Common myeloid progenitor, CD34-positive (primary cell): ENCODE measurements around the gene TMEM271.
"Not testable (repeated sequence)": the region's sequence is repeated elsewhere in the genome, so short reads cannot be mapped to it uniquely, and the experiment has no call there.

ENCODE experiments used
- CTCF ChIA-PET: fragments of 350-600 bp; sonication (Branson Sonifier 250); formaldehyde crosslinking; loops from one replicate; lab custom pipeline; 2021; ENCODE audit warnings: antibody characterized with exemption; lab: Charles Lee
- POLR2A ChIA-PET: fragments of 350-600 bp; sonication (Branson Sonifier 250); formaldehyde crosslinking; loops from one replicate; lab custom pipeline; 2021; ENCODE audit warnings: antibody characterized with exemption; lab: Charles Lee
- DNase-seq, 3 donors: peaks; one replicate each; pipeline versions ENCODE4 v3.0.0 to v3.0.0-alpha.2; 2013
- H3K27ac ChIP-seq, 2 experiments: 1 replicate in 1 of 2; 2 replicates in 1 of 2; pipeline ENCODE4 v1.7.0; 2013; ENCODE audit warnings: inconsistent platforms in 2 of 2, low read length in 2 of 2, mild to moderate bottlenecking in 2 of 2, low read depth in 1 of 2, moderate library complexity in 1 of 2; ENCODE audit not compliant: severe bottlenecking in 2 of 2, insufficient read depth in 1 of 2, poor library complexity in 1 of 2
- H3K27me3 ChIP-seq, 5 experiments: replicated peaks in 2 of 5; 1 replicate in 3 of 5; 2 replicates in 2 of 5; pipeline versions ENCODE4 v1.6.1 to v1.7.0; 2013; ENCODE audit warnings: low read length in 4 of 5, mild to moderate bottlenecking in 2 of 5, moderate library complexity in 2 of 5, inconsistent platforms in 1 of 5; ENCODE audit not compliant: insufficient read depth in 5 of 5, control insufficient read depth in 4 of 5
- H3K36me3 ChIP-seq, 4 experiments: 1 replicate in 2 of 4; 2 replicates in 2 of 4; pipeline versions ENCODE4 v1.6.1 to v1.7.0; 2013; ENCODE audit warnings: low read length in 3 of 4, control low read depth in 1 of 4, mild to moderate bottlenecking in 1 of 4; ENCODE audit not compliant: control insufficient read depth in 4 of 4, insufficient read depth in 4 of 4
- H3K4me1 ChIP-seq, 4 experiments: 1 replicate in 3 of 4; 2 replicates in 1 of 4; pipeline versions ENCODE4 v1.6.1 to v1.7.1; 2013; ENCODE audit warnings: low read length in 3 of 4, mild to moderate bottlenecking in 3 of 4, control low read depth in 1 of 4, inconsistent platforms in 1 of 4, moderate library complexity in 1 of 4; ENCODE audit not compliant: control insufficient read depth in 4 of 4, insufficient read depth in 4 of 4; ENCODE audit errors: control extremely low read depth in 1 of 4
- H3K4me3 ChIP-seq, 7 experiments: 1 replicate in 4 of 7; 2 replicates in 3 of 7; pipeline versions ENCODE4 v1.5.1 to v1.7.0; 2013; ENCODE audit warnings: mild to moderate bottlenecking in 7 of 7, low read length in 6 of 7, moderate library complexity in 6 of 7, inconsistent platforms in 2 of 7, low read depth in 2 of 7, control low read depth in 1 of 7; ENCODE audit not compliant: insufficient read depth in 4 of 7, control insufficient read depth in 1 of 7; ENCODE audit errors: extremely low read depth in 1 of 7
- H3K9me3 ChIP-seq, 5 experiments: 1 replicate in 4 of 5; 2 replicates in 1 of 5; pipeline versions ENCODE4 v1.6.1 to v1.7.1; 2013; ENCODE audit warnings: low read length in 4 of 5, mild to moderate bottlenecking in 2 of 5, inconsistent platforms in 1 of 5, low read depth in 1 of 5, moderate library complexity in 1 of 5; ENCODE audit not compliant: control insufficient read depth in 4 of 5, insufficient read depth in 2 of 5; ENCODE audit errors: control extremely low read depth in 1 of 5
- WGBS: methylation state at CpG from one replicate; pipeline ENCODE4 v1.1.5; 2013; ENCODE audit not compliant: insufficient coverage; 5-methylcytosine and 5-hydroxymethylcytosine counted together

The TMEM271 gene

GRCh38 chr4:600166-600565, 24.1 kb upstream of the TMEM271 start:
- no peak overlapping the region for H3K4me3 ChIP-seq
- ChIA-PET POLR2A (no interaction called here), CTCF (interaction anchor here (1.8 kb wide), 1 partner anchor 16 kb away, joined by 5 read pairs; no protein-coding TSS in a partner anchor)
- H3K9me3 ChIP-seq, result no peaks in the 10 kb centered on the region
- DNase-seq, result no peak
- WGBS, result 92% methylated on average over 5 of the region's 6 CpGs
- H3K27me3 ChIP-seq, result peaks cover 0 to 29% (median 14%) of the 10 kb centered on the region in 5 experiments
- no peaks in the 10 kb centered on the region for H3K36me3 ChIP-seq
- H3K4me1 ChIP-seq, result peaks cover 9 to 17% (median 11%) of the 10 kb centered on the region in 4 experiments
- H3K27ac ChIP-seq, result no peak overlapping the region

GRCh38 chr4:598925-599324, 22.8 kb upstream of the TMEM271 start:
- no peak overlapping the region for H3K4me3 ChIP-seq
- peaks cover 0 to 33% (median 14%) of the 10 kb centered on the region in 5 experiments for H3K27me3 ChIP-seq
- peaks cover 2 to 9% (median 4%) of the 10 kb centered on the region in 4 experiments for H3K4me1 ChIP-seq
- DNase-seq, result no peak
- no peak overlapping the region for H3K27ac ChIP-seq
- WGBS, result 100% methylated on average over 2 of the region's 3 CpGs
- CTCF ChIA-PET, result no interaction called here
- no peaks in the 10 kb centered on the region for H3K36me3 ChIP-seq
- POLR2A ChIA-PET, result no interaction called here
- no peaks in the 10 kb centered on the region for H3K9me3 ChIP-seq

GRCh38 chr4:592825-593520, 16.9 kb upstream of the TMEM271 start:
- peaks cover 0 to 7% (median 0%) of the 10 kb centered on the region in 5 experiments for H3K9me3 ChIP-seq
- no peak overlapping the region for H3K4me3 ChIP-seq
- CTCF ChIA-PET, result interaction anchor here (1.8 kb wide), 1 partner anchor 10 kb away, joined by 4 read pairs; no protein-coding TSS in a partner anchor
- H3K27me3 ChIP-seq, result peaks cover 0 to 34% (median 14%) of the 10 kb centered on the region in 5 experiments
- no peak for DNase-seq
- no peaks in the 10 kb centered on the region for H3K4me1 ChIP-seq
- WGBS, result 100% methylated on average over 2 of the region's 5 CpGs
- POLR2A ChIA-PET, result no interaction called here
- H3K36me3 ChIP-seq, result no peaks in the 10 kb centered on the region
- no peak overlapping the region for H3K27ac ChIP-seq

- POLR2A ChIA-PET, H3K36me3 ChIP-seq, DNase-seq, H3K9me3 ChIP-seq, CTCF ChIA-PET, H3K4me3 ChIP-seq, H3K4me1 ChIP-seq, H3K27ac ChIP-seq: not testable (repeated sequence)
- 100% methylated on average over 1 of the region's 13 CpGs for WGBS
- H3K27me3 ChIP-seq, result peaks cover 0 to 40% (median 11%) of the 10 kb centered on the region in 5 experiments
These were observed 16.1 kb upstream of the TMEM271 start for GRCh38 chr4:592178-592577.

- Histone ChIP-seq H3K9me3 (peaks cover 0 to 9% (median 0%) of the 10 kb centered on the region in 5 experiments), H3K36me3 (no peaks in the 10 kb centered on the region), H3K27ac (no peak overlapping the region), H3K27me3 (peaks cover 0 to 43% (median 11%) of the 10 kb centered on the region in 5 experiments), H3K4me3 (no peak overlapping the region), H3K4me1 (no peaks in the 10 kb centered on the region)
- CTCF ChIA-PET, result no interaction called here
- DNase-seq, result no peak
- 88% methylated on average over 10 of the region's 12 CpGs for WGBS
- POLR2A ChIA-PET, result no interaction called here
These were observed 14.3 kb upstream of the TMEM271 start for GRCh38 chr4:590313-590841.

- POLR2A ChIA-PET, result interaction anchor here (0.8 kb wide), 1 partner anchor 12 kb away, joined by 4 read pairs; no protein-coding TSS in a partner anchor
- Histone ChIP-seq H3K4me3 (no peak overlapping the region), H3K27me3 (peaks cover 0 to 43% (median 11%) of the 10 kb centered on the region in 5 experiments), H3K9me3 (peaks cover 0 to 11% (median 0%) of the 10 kb centered on the region in 5 experiments), H3K27ac (no peak overlapping the region), H3K4me1 (no peaks in the 10 kb centered on the region), H3K36me3 (no peaks in the 10 kb centered on the region)
- 88% methylated on average over 15 of the region's 16 CpGs for WGBS
- CTCF ChIA-PET, result no interaction called here
- no peak for DNase-seq
These were observed 13.3 kb upstream of the TMEM271 start for GRCh38 chr4:589219-589963.
